ENCODE results near the gene GNAI2.
"Not testable (repeated sequence)": the region's sequence is repeated elsewhere in the genome, so short reads cannot be mapped to it uniquely, and the experiment has no call there.

Gene GNAI2

DNA sequence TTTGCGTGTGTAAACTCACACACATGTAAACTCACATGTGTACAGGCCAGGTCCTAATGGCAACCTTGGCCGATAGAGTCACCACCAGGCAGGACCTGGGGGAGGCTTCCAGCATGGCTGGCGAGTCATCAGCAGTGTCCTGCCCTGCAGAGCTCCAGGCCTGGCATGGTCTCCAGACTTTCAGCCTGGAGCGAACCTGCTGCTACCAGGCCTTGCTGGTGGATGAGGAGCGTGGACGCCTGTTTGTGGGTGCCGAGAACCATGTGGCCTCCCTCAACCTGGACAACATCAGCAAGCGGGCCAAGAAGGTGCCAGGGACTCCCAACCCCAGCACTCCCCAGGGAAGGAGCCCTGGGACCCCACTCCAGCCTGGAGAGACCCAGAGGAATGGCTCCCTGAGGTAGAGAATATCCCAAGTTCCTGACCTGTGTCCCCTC lies 34.0 kb downstream of the GNAI2 start:
- no peak overlapping the region for H3K4me3 ChIP-seq (ENCODE audit: low read depth, low read length)

DNA sequence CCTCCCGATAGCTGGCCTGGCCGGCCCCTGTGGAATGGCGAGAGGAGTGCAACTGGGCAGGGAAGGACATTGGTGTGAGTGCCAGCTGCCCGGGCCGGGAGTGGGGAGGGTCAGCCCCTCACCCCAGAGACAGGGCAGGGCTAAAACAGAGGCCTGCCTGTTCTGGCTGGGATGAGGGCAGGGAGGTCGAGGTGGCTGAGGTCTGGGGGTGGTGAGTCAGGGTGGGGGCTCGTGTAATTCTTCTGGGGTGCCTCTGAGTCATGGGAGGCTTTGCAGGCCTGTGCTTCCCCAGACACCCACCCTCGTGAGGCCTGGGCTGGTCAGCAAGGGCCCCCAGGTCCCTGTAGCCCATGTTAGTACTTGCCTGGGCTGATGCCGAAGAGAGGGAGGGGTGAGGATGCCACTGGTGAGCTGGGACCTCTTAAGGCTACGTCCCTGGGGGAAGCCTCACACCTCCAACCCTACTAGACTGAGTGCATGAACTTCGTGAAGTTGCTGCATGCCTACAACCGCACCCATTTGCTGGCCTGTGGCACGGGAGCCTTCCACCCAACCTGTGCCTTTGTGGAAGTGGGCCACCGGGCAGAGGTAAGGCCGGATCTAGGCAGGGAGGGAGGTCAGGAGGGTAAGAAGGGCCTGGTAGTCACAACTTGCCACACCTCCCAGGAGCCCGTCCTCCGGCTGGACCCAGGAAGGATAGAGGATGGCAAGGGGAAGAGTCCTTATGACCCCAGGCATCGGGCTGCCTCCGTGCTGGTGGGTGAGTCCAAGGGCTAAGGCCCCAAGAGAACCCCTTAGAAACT lies 34.6 kb downstream of the GNAI2 start:
- H3K4me3 ChIP-seq (ENCODE audit: low read depth, low read length) = no peak overlapping the region

More for the DNA sequence above, 34.0 kb downstream of the GNAI2 start:
- TF ChIP-seq, protein P1, sequence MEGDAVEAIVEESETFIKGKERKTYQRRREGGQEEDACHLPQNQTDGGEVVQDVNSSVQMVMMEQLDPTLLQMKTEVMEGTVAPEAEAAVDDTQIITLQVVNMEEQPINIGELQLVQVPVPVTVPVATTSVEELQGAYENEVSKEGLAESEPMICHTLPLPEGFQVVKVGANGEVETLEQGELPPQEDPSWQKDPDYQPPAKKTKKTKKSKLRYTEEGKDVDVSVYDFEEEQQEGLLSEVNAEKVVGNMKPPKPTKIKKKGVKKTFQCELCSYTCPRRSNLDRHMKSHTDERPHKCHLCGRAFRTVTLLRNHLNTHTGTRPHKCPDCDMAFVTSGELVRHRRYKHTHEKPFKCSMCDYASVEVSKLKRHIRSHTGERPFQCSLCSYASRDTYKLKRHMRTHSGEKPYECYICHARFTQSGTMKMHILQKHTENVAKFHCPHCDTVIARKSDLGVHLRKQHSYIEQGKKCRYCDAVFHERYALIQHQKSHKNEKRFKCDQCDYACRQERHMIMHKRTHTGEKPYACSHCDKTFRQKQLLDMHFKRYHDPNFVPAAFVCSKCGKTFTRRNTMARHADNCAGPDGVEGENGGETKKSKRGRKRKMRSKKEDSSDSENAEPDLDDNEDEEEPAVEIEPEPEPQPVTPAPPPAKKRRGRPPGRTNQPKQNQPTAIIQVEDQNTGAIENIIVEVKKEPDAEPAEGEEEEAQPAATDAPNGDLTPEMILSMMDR (IDR thresholded peaks at IDR 0.05; ENCODE audit: borderline replicate concordance, insufficient read depth, low read depth, low read length) = no peak

DNA sequence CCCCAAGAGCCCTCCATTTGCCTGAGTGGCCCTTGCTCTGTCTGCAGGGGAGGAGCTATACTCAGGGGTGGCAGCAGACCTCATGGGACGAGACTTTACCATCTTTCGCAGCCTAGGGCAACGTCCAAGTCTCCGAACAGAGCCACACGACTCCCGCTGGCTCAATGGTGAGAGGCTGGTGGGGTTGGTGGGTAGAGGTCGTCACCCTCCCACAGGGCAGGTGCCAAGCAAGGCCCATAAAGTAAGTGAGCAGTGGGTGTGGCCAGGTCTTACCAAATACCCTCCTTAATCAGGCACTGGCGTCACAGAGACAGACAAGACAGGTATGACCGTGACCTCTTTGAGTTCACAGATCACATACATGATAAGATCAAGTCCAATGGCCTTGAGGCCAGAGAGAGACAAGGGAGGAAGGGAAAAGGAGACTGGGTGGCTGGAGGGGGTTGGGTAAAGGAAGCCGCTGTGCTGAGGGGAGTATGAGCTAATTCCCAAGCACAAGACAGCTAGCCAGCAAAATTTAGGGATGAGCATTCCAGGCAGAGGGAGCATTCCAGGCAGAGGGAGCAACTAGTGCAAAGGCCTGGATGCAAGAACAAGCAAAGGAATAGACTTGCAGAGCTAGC lies 35.4 kb downstream of the GNAI2 start:
- H3K4me3 ChIP-seq (ENCODE audit: low read depth, low read length) = no peak overlapping the region
- TF ChIP-seq, protein P1 (IDR thresholded peaks at IDR 0.05; ENCODE audit: borderline replicate concordance, insufficient read depth, low read depth, low read length) = no peak

More for the DNA sequence above, 34.6 kb downstream of the GNAI2 start:
- TF ChIP-seq, protein P1 (IDR thresholded peaks at IDR 0.05; ENCODE audit: borderline replicate concordance, insufficient read depth, low read depth, low read length) = no peak

DNA sequence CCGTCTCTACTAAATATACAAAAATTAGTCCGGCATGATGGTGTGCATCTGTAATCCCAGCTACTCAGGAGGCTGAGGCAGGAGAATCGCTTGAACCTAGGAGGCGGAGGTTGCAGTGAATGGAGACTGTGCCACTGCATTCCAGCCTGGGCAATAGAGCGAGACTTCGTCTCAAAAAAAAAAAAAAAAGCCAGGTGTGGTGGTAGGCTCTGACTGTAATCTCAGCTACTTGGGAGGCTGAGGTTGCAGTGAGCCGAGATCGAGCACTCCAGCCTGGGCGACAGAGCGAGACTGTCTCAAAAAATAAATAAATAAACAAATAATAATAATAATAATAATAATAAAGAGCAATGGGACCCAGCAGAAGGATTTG lies 36.5 kb downstream of the GNAI2 start:
- not testable (repeated sequence) for H3K4me3 ChIP-seq (ENCODE audit: low read depth, low read length)

DNA sequence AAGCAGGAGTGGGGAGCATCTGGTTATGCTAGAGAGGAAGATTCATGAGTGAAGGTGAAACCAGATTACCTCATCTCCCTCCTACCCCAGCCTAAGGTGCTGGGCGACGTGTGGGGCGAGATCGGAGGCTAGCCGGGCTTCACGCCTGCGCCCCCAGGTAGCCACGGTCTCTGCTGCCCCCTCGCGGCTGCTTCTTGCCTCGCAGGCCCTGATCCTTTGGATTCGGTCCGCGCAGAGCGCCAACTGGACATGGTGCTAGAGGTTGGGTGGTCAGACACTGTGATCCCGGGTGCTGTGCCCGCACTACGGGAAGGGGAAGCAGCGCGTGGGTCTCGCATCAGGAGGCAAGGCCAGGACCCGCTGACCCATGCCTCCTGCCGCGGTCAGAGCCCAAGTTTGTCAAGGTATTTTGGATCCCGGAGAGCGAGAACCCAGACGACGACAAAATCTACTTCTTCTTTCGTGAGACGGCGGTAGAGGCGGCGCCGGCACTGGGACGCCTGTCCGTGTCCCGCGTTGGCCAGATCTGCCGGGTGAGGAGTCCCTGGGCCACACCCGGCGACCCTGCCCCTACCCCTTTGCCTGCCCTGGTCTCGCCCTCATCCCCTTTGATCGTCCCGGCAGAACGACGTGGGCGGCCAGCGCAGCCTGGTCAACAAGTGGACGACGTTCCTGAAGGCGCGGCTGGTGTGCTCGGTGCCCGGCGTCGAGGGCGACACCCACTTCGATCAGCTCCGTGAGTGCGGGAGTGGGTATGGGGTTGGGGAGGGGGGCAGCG lies 37.1 kb downstream of the GNAI2 start:
- no peak overlapping the region for H3K4me3 ChIP-seq (ENCODE audit: low read depth, low read length)

DNA sequence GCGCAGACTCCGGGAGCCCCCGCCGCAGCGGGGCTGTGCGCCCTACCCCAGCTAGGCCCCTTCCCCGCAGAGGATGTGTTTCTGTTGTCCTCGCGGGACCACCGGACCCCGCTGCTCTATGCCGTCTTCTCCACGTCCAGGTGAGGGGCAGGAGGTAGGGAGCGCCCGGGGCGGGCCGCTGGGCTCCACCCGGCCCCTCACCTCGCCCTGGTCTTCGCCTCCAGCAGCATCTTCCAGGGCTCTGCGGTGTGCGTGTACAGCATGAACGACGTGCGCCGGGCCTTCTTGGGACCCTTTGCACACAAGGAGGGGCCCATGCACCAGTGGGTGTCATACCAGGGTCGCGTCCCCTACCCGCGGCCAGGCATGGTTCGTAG lies 37.7 kb downstream of the GNAI2 start:
- TF ChIP-seq, protein P1 (IDR thresholded peaks at IDR 0.05; ENCODE audit: borderline replicate concordance, insufficient read depth, low read depth, low read length) = no peak
- H3K4me3 ChIP-seq (ENCODE audit: low read depth, low read length) = no peak overlapping the region

More for the DNA sequence above, 37.1 kb downstream of the GNAI2 start:
- TF ChIP-seq, protein P1 (IDR thresholded peaks at IDR 0.05; ENCODE audit: borderline replicate concordance, insufficient read depth, low read depth, low read length) = peak; percentile 97

DNA sequence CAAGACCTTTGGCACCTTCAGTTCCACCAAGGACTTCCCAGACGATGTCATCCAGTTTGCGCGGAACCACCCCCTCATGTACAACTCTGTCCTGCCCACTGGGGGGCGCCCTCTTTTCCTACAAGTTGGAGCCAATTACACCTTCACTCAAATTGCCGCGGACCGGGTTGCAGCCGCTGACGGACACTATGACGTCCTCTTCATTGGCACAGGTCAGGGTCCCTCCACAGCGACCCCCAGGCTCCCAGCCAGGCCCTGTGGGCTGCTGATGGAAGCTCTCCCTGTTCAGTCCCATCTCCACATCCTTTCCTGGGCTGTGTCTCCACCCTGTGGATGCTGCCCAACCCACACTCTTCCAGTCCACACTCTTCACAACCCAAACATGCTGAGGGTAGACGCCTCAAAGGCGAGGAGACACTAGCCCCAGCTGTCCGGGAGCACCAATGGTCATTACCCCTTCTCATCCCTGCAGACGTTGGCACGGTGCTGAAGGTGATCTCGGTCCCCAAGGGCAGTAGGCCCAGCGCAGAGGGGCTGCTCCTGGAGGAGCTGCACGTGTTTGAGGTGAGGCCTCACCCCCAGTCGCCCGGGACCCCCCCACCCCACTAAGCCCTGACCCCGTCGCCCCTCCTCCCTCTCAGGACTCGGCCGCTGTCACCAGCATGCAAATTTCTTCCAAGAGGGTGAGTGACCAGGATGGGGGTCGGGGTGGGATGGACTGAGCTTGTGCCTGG lies 38.5 kb downstream of the GNAI2 start:
- no peak overlapping the region for H3K4me3 ChIP-seq (ENCODE audit: low read depth, low read length)

More for the DNA sequence above, 38.5 kb downstream of the GNAI2 start:
- TF ChIP-seq, protein P1 (IDR thresholded peaks at IDR 0.05; ENCODE audit: borderline replicate concordance, insufficient read depth, low read depth, low read length) = peak; percentile 76

Data from GM12875 (cell line).